ENCODE measurements around the gene ARHGAP9. TPM values are rescaled to one million over a fixed set of nuclear protein-coding genes. Genes with fewer than 3 reads are reported as not detected.

ARHGAP9 gene
- total RNA-seq, 4 donors from 2014 or later, result 11.7 to 87.2 (median 27.3) TPM; not detected in 1

DNA sequence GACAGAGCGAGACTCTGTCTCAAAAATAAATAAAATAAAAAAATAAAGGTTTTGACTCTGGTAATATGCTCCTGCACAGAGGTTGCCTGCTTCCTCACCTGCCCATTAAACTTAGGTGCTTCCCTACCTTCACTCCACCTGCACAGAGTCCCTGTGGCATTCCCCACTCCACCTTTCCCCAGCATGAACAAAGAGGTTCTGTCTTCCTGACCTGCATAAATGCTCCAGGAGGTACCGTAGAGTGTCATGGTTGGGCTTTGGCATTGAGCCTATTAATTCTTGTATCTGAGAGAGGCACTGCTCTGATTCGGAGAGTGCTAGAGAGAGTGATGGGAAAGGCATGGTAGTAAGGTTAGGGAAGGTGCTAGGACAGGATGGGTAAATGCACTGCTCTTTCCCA is 6.3 kb downstream of the ARHGAP9 start:
- Histone ChIP-seq H3K36me3 (no peaks in the 10 kb centered on the region), H3K4me3 (no peak overlapping the region), H3K27me3 (peaks cover 64% of the 10 kb centered on the region), H3K27ac (no peak overlapping the region), H3K4me1 (peaks cover 15 to 33% (median 20%) of the 10 kb centered on the region in 4 donors), H3K9me3 (no peaks in the 10 kb centered on the region)
- TF ChIP-seq EP300 (IDR thresholded peaks at IDR 0.05; ENCODE audit: low read depth) (no peak), CTCF (IDR thresholded peaks at IDR 0.05) (no peak), POLR2AphosphoS5 (IDR thresholded peaks at IDR 0.05) (no peak)
- intact Hi-C loops (cut with DNase I; ENCODE audit: low total_unique reads) (no loop called here), in situ Hi-C loops (cut with MboI; ENCODE audit: low pct_ligation_motif_present in 1 of 4, low pct_unique_long_range_greater_than_20kb in 1 of 4, low sequenced_read_pairs in 3 of 4) (no loop called here)
- WGBS, 2 donors (ENCODE audit: low coverage in 1 of 2), result 52 to 61% methylated on average over 2 to 3 of the region's 3 CpGs
- no peak for DNase-seq

GRCh38 chr12:57472391-57472790 is 7.3 kb downstream of the ARHGAP9 start:
- intact Hi-C loops (cut with DNase I; ENCODE audit: low total_unique reads) (no loop called here), in situ Hi-C loops (cut with MboI; ENCODE audit: low pct_ligation_motif_present in 1 of 4, low pct_unique_long_range_greater_than_20kb in 1 of 4, low sequenced_read_pairs in 3 of 4) (no loop called here)
- WGBS, 2 donors (ENCODE audit: low coverage in 1 of 2), result 84 to 100% methylated on average over 2 to 3 of the region's 3 CpGs
- Histone ChIP-seq H3K9me3 (no peaks in the 10 kb centered on the region), H3K27ac (no peak overlapping the region), H3K4me1 (peaks cover 15 to 33% (median 20%) of the 10 kb centered on the region in 4 donors), H3K4me3 (no peak overlapping the region), H3K36me3 (no peaks in the 10 kb centered on the region), H3K27me3 (peaks cover 62% of the 10 kb centered on the region)
- TF ChIP-seq EP300 (IDR thresholded peaks at IDR 0.05; ENCODE audit: low read depth) (no peak), POLR2AphosphoS5 (IDR thresholded peaks at IDR 0.05) (no peak), POLR2A (IDR thresholded peaks at IDR 0.05) (no peak), CTCF (IDR thresholded peaks at IDR 0.05) (no peak)
- DNase-seq, result no peak

DNA sequence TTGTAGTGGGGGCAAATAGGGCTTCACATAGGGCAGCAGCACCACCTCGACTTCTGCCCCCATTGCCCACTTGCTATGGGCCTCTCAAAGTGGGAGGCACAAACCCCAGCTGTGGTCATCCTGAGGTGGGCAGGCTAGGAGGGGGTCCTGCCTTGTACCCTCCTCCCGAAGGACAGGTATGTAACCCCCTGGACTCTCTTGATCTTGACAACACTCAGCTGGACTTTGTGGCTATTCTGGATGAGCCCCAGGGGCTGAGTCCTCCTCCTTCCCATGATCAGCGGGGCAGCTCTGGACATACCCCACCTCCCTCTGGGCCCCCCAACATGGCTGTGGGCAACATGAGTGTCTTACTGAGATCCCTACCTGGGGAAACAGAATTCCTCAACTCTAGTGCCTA is 8.0 kb downstream of the ARHGAP9 start:
- H3K4me3 ChIP-seq, result no peak overlapping the region
- in situ Hi-C loops (cut with MboI; ENCODE audit: low pct_ligation_motif_present in 1 of 4, low pct_unique_long_range_greater_than_20kb in 1 of 4, low sequenced_read_pairs in 3 of 4) (no loop called here), intact Hi-C loops (cut with DNase I; ENCODE audit: low total_unique reads) (no loop called here)
- H3K4me1 ChIP-seq, result peaks cover 15 to 33% (median 20%) of the 10 kb centered on the region in 4 donors
- WGBS, 2 donors (ENCODE audit: low coverage in 1 of 2), result 94% methylated on average over 3 of the region's 3 CpGs; no CpG with 5 or more reads in 1 of the 2 donors
- no peaks in the 10 kb centered on the region for H3K36me3 ChIP-seq
- H3K27ac ChIP-seq, result no peak overlapping the region
- H3K27me3 ChIP-seq, result peaks cover 58% of the 10 kb centered on the region
- no peak for TF ChIP-seq POLR2AphosphoS5 (IDR thresholded peaks at IDR 0.05)
- no peak for TF ChIP-seq POLR2A (IDR thresholded peaks at IDR 0.05)
- no peak for TF ChIP-seq EP300 (IDR thresholded peaks at IDR 0.05; ENCODE audit: low read depth)
- no peak for TF ChIP-seq CTCF (IDR thresholded peaks at IDR 0.05)
- DNase-seq, result no peak
- H3K9me3 ChIP-seq, result no peaks in the 10 kb centered on the region

DNA sequence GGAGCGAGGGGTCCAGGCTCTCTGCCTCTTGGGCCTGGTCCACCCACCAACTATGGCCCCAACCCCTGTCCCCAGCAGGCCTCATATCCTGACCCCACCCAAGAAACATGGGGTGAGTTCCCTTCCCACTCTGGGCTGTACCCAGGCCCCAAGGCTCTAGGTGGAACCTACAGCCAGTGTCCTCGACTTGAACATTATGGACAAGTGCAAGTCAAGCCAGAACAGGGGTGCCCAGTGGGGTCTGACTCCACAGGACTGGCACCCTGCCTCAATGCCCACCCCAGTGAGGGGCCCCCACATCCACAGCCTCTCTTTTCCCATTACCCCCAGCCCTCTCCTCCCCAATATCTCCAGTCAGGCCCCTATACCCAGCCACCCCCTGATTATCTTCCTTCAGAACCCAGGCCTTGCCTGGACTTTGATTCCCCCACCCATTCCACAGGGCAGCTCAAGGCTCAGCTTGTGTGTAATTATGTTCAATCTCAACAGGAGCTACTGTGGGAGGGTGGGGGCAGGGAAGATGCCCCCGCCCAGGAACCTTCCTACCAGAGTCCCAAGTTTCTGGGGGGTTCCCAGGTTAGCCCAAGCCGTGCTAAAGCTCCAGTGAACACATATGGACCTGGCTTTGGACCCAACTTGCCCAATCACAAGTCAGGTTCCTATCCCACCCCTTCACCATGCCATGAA is 8.6 kb downstream of the ARHGAP9 start:
- no peak overlapping the region for H3K4me3 ChIP-seq
- H3K4me1 ChIP-seq, result peaks cover 12 to 29% (median 17%) of the 10 kb centered on the region in 4 donors
- WGBS, 2 donors (ENCODE audit: low coverage in 1 of 2), result 72% methylated on average over 4 of the region's 4 CpGs; no CpG with 5 or more reads in 1 of the 2 donors
- DNase-seq, result peak; percentile 52
- no peak overlapping the region for H3K27ac ChIP-seq
- H3K27me3 ChIP-seq, result peaks cover 53% of the 10 kb centered on the region
- in situ Hi-C loops (cut with MboI; ENCODE audit: low pct_ligation_motif_present in 1 of 4, low pct_unique_long_range_greater_than_20kb in 1 of 4, low sequenced_read_pairs in 3 of 4) (no loop called here), intact Hi-C loops (cut with DNase I; ENCODE audit: low total_unique reads) (no loop called here)
- no peaks in the 10 kb centered on the region for H3K9me3 ChIP-seq
- no peaks in the 10 kb centered on the region for H3K36me3 ChIP-seq
- TF ChIP-seq CTCF (IDR thresholded peaks at IDR 0.05), result no peak
- TF ChIP-seq POLR2A (IDR thresholded peaks at IDR 0.05), result no peak
- TF ChIP-seq EP300 (IDR thresholded peaks at IDR 0.05; ENCODE audit: low read depth), result no peak
- no peak for TF ChIP-seq POLR2AphosphoS5 (IDR thresholded peaks at IDR 0.05)
